ENCODE data around the gene ARHGAP19. TPM values are rescaled to one million over a fixed set of nuclear protein-coding genes. Genes with fewer than 3 reads are reported as not detected.

The ARHGAP19 gene
- total and polyA plus RNA-seq, 2 of the 8 experiments (the other 6 are each of a cell fraction or from before 2014, with no cell fraction given): 13.3 to 32.1 TPM

DNA sequence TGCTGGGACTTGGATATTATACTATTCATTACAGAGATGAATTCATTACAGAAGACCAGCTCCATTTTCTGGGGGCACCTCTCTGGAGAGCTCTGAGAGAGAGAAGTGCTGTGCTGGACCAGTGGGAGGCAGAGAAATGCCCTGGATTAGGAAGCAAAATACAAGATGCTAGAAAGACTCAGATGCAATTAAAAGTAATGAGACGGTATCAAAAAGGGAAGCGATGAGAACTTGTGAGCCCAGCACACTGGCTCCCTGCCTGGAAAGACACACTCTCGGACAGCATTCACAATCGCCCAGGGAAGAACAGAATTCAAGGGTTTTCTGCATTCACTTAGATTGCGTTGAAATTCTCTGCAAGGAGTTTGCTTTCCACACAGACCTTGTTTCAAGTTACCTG lies 45.6 kb upstream of the ARHGAP19 start:
- no peaks in the 10 kb centered on the region for H3K9me3 ChIP-seq (ENCODE audit: insufficient read depth in 2 of 2, low read depth in 1 of 2, low read length in 1 of 2)
- H3K4ac ChIP-seq (replicated peaks; ENCODE audit: insufficient read length, low read depth, low read length): peak overlapping the region; percentile 62
- POLR2A ChIA-PET (ENCODE audit: partially characterized antibody): interaction anchor here (0.8 to 1.5 kb wide), 6 partner anchors 12 to 63 kb away, joined by 3 to 6 read pairs (median 3); partner anchors contain the start of genes FRAT1 and RRP12
- peak overlapping the region; percentile 97 for H3K18ac ChIP-seq (ENCODE audit: extremely low read depth, low read length)
- H3K23ac ChIP-seq (ENCODE audit: insufficient read length): no peak overlapping the region
- H3K4me3 ChIP-seq (ENCODE audit: extremely low read depth in 1 of 4, insufficient read depth in 2 of 4, low read depth in 3 of 4, low read length in 4 of 4): peak overlapping the region in 2 of 4 experiments; percentile 27 to 90; a peak in 5 of 8 replicates
- no peaks in the 10 kb centered on the region for H3K27me3 ChIP-seq (replicated peaks in 1 of 4; ENCODE audit: control insufficient read depth in 3 of 4, extremely low read depth in 1 of 4, insufficient read depth in 3 of 4, low read length in 3 of 4)
- H2BK15ac ChIP-seq (ENCODE audit: low read length): 0 out of 2 replicates have a peak overlapping the region, but pooled peaks have one; percentile 20
- H3K79me1 ChIP-seq (ENCODE audit: low read depth, low read length): no peaks in the 10 kb centered on the region
- peaks cover 5 to 12% (median 6%) of the 10 kb centered on the region in 4 experiments for H3K4me1 ChIP-seq (replicated peaks in 1 of 4; ENCODE audit: control insufficient read depth in 3 of 4, insufficient read depth in 4 of 4, low read length in 3 of 4)
- H3K9ac ChIP-seq (replicated peaks in 1 of 4; ENCODE audit: extremely low read depth in 1 of 4, low read depth in 3 of 4, low read length in 3 of 4): peak overlapping the region in 2 of 4 experiments; percentile 5 to 11; a peak in 4 of 7 replicates
- peaks cover 12% of the 10 kb centered on the region for H3K23me2 ChIP-seq (ENCODE audit: low read depth, low read length)
- peak overlapping the region; percentile 57 to 96 for H3K4me2 ChIP-seq (ENCODE audit: insufficient read depth in 1 of 2, low read depth in 2 of 2, low read length in 2 of 2)
- H4K8ac ChIP-seq (ENCODE audit: extremely low read depth, insufficient read depth, low read length): no peak overlapping the region
- peak overlapping the region; percentile 95 for H2BK12ac ChIP-seq (ENCODE audit: low read depth, low read length)
- 32% methylated on average over 5 of the region's 5 CpGs; no CpG with 5 or more reads in 1 of the 2 experiments for WGBS, 2 experiments (ENCODE audit: extremely low coverage in 1 of 2, insufficient coverage in 1 of 2, insufficient read length in 1 of 2, insufficient replicate concordance in 2 of 2, low coverage in 1 of 2, low lambda C conversion rate in 2 of 2, missing lambda C conversion rate in 1 of 2)
- no peak overlapping the region for H2AFZ ChIP-seq (ENCODE audit: low read length)
- peaks cover 0 to 2% (median 0%) of the 10 kb centered on the region in 4 experiments; a peak in 1 of 8 replicates for H3K36me3 ChIP-seq (ENCODE audit: control insufficient read depth in 2 of 4, insufficient read depth in 4 of 4, low read length in 3 of 4)
- no peak overlapping the region for H3K56ac ChIP-seq (replicated peaks; ENCODE audit: insufficient read length, low read depth, low read length)
- DNase-seq (ENCODE audit: low read depth in 1 of 2, low spot score in 2 of 2) (no peak), FAIRE-seq (no peak)
- H3K14ac ChIP-seq (ENCODE audit: insufficient read length): no peak overlapping the region
- 0 out of 2 replicates have a peak overlapping the region, but pooled peaks have one; percentile 7 for H2AK5ac ChIP-seq (ENCODE audit: low read depth, low read length)
- peak overlapping the region; percentile 85 for H2BK120ac ChIP-seq (replicated peaks; ENCODE audit: low read depth, low read length)
- no peak overlapping the region for H3K27ac ChIP-seq (ENCODE audit: low read depth, low read length)
- peaks cover 0 to 6% of the 10 kb centered on the region in 2 experiments for H4K20me1 ChIP-seq (replicated peaks in 1 of 2; ENCODE audit: control insufficient read depth in 1 of 2, insufficient read depth in 2 of 2, low read length in 2 of 2)
- CTCF ChIA-PET (ENCODE audit: partially characterized antibody): interaction anchor here (0.6 to 1.4 kb wide), 6 partner anchors 11 to 122 kb away, joined by 3 to 6 read pairs (median 3); no protein-coding TSS in a partner anchor
- peak overlapping the region; percentile 79; the same call in 1 of the 2 replicates for H2BK5ac ChIP-seq (ENCODE audit: low read depth, low read length)
- peak overlapping the region; percentile 43; the same call in 1 of the 2 replicates for H2BK20ac ChIP-seq (ENCODE audit: low read length)
- peak overlapping the region; percentile 53 for H4K5ac ChIP-seq (ENCODE audit: insufficient read length, low read depth, low read length)
- H3K79me2 ChIP-seq (ENCODE audit: control insufficient read depth in 1 of 2, insufficient read depth in 2 of 2, low read length in 2 of 2): peaks cover 6 to 13% of the 10 kb centered on the region in 2 experiments
- peak overlapping the region; percentile 48 for H4K91ac ChIP-seq (replicated peaks; ENCODE audit: insufficient read length, low read length)
- TF ChIP-seq PHF8 (conservative IDR thresholded peaks at IDR 0.05; ENCODE audit: low read depth, low read length): no peak
- TF ChIP-seq JUND (IDR thresholded peaks at IDR 0.05; ENCODE audit: low read length): no peak
- no peak for TF ChIP-seq TEAD4 (IDR thresholded peaks at IDR 0.05; ENCODE audit: low read depth, low read length)
- TF ChIP-seq GABPA (IDR thresholded peaks at IDR 0.05; ENCODE audit: borderline replicate concordance, insufficient read depth, low read length): no peak
- TF ChIP-seq BCL11A (IDR thresholded peaks at IDR 0.05; ENCODE audit: low read depth in 2 of 2, low read length in 2 of 2): no peak
- TF ChIP-seq, protein P1, sequence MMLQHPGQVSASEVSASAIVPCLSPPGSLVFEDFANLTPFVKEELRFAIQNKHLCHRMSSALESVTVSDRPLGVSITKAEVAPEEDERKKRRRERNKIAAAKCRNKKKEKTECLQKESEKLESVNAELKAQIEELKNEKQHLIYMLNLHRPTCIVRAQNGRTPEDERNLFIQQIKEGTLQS (IDR thresholded peaks at IDR 0.05; ENCODE audit: insufficient read depth, low read depth, low read length): no peak
- no peak for TF ChIP-seq TAF1 (IDR thresholded peaks at IDR 0.05; ENCODE audit: low read depth, low read length)
- no peak for TF ChIP-seq NANOG (IDR thresholded peaks at IDR 0.05; ENCODE audit: insufficient read depth, low read depth, low read length, poor library complexity, severe bottlenecking)
- no peak for TF ChIP-seq TAF7 (optimal IDR thresholded peaks at IDR 0.05; ENCODE audit: borderline replicate concordance, low read depth, low read length)
- TF ChIP-seq CTBP2 (IDR thresholded peaks at IDR 0.05; ENCODE audit: borderline replicate concordance, insufficient read depth, insufficient read length, low read length): no peak
- no peak for TF ChIP-seq KDM4A (IDR thresholded peaks at IDR 0.05; ENCODE audit: low read depth, low read length, severe bottlenecking)
- no peak for TF ChIP-seq TBP (IDR thresholded peaks at IDR 0.05; ENCODE audit: low read depth, low read length)
